Measurements from ENCODE around the gene STC2.
"Not testable (repeated sequence)": the region's sequence is repeated elsewhere in the genome, so short reads cannot be mapped to it uniquely, and the experiment has no call there.

GRCh38 chr5:173284343-173284958 is 43.8 kb downstream of the STC2 start:
- not testable (repeated sequence) for TF ChIP-seq POLR2A, CTCF (IDR thresholded peaks at IDR 0.05)
